ENCODE measurements around the gene ATP5MK.

Gene ATP5MK

DNA sequence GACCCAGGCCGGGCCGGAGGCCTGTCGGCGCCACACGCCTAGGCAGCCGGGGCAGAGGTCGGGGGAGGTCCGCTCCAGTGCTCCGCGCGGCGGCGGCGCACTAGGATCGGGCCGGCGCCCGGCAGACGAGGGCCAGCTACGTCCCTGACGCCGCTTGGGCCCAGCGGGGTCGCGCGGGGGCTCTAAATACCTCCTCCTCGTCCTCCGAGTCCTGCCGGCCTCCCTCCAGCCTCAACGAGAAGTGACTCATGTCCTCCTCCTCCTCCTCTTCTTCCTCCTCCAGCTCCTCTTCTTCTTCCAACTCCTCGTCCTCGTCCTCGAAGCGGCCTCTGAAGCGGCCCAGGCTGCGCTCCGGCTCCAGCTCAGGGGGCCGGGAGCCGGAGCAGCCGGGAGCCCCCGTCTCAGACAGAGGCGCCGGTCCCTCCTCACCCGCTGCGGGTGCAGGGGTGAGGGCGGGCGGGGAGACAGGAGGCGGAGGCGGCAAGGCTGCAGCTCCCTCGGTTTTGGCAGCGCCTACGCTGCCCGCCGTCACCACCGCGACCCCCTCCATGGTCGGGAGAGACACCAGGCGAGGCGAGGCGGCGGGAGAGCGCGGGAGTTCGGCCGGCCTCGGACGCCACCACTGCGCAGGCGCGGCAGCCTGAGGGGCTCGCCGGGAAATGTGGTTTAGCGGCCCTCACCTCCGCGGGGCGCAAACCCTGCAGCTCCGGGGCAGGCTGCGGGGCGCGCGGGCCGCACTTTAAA lies 45.6 kb downstream of the ATP5MK start, which contains the start of gene PCGF6 (continued):
- TF ChIP-seq ZNF837 (tag by site-specific recombination; IDR thresholded peaks at IDR 0.05) (no peak), ZNF335 (tag by site-specific recombination; conservative IDR thresholded peaks at IDR 0.05) (peak; percentile 63), ZNF214 (tag by site-specific recombination; IDR thresholded peaks at IDR 0.05; ENCODE audit: borderline replicate concordance) (no peak), GLI4 (tag by site-specific recombination; IDR thresholded peaks at IDR 0.05) (0 out of 2 replicates have a peak, but pooled peaks have one; percentile 49), ZNF121 (tag by site-specific recombination; IDR thresholded peaks at IDR 0.05) (no peak), ZSCAN23 (tag by site-specific recombination; IDR thresholded peaks at IDR 0.05) (peak; percentile 41; the same call in 1 of the 2 replicates), ZBTB8A (tag by site-specific recombination; IDR thresholded peaks at IDR 0.05) (peak; percentile 42; the same call in 1 of the 2 replicates), ZNF777 (tag by site-specific recombination; IDR thresholded peaks at IDR 0.05; ENCODE audit: borderline replicate concordance) (peak; percentile 55; the same call in 1 of the 2 replicates), ZBTB7A (tag by site-specific recombination; IDR thresholded peaks at IDR 0.05; ENCODE audit: low read depth) (peak; percentile 65; the same call in 1 of the 2 replicates), ZNF221 (tag by site-specific recombination; IDR thresholded peaks at IDR 0.05; ENCODE audit: borderline replicate concordance) (no peak)
- TF ChIP-seq, protein P1, sequence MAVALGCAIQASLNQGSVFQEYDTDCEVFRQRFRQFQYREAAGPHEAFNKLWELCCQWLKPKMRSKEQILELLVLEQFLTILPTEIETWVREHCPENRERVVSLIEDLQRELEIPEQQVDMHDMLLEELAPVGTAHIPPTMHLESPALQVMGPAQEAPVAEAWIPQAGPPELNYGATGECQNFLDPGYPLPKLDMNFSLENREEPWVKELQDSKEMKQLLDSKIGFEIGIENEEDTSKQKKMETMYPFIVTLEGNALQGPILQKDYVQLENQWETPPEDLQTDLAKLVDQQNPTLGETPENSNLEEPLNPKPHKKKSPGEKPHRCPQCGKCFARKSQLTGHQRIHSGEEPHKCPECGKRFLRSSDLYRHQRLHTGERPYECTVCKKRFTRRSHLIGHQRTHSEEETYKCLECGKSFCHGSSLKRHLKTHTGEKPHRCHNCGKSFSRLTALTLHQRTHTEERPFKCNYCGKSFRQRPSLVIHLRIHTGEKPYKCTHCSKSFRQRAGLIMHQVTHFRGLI (tag by site-specific recombination; IDR thresholded peaks at IDR 0.05), result peak; percentile 28
- TF ChIP-seq, protein P2, sequence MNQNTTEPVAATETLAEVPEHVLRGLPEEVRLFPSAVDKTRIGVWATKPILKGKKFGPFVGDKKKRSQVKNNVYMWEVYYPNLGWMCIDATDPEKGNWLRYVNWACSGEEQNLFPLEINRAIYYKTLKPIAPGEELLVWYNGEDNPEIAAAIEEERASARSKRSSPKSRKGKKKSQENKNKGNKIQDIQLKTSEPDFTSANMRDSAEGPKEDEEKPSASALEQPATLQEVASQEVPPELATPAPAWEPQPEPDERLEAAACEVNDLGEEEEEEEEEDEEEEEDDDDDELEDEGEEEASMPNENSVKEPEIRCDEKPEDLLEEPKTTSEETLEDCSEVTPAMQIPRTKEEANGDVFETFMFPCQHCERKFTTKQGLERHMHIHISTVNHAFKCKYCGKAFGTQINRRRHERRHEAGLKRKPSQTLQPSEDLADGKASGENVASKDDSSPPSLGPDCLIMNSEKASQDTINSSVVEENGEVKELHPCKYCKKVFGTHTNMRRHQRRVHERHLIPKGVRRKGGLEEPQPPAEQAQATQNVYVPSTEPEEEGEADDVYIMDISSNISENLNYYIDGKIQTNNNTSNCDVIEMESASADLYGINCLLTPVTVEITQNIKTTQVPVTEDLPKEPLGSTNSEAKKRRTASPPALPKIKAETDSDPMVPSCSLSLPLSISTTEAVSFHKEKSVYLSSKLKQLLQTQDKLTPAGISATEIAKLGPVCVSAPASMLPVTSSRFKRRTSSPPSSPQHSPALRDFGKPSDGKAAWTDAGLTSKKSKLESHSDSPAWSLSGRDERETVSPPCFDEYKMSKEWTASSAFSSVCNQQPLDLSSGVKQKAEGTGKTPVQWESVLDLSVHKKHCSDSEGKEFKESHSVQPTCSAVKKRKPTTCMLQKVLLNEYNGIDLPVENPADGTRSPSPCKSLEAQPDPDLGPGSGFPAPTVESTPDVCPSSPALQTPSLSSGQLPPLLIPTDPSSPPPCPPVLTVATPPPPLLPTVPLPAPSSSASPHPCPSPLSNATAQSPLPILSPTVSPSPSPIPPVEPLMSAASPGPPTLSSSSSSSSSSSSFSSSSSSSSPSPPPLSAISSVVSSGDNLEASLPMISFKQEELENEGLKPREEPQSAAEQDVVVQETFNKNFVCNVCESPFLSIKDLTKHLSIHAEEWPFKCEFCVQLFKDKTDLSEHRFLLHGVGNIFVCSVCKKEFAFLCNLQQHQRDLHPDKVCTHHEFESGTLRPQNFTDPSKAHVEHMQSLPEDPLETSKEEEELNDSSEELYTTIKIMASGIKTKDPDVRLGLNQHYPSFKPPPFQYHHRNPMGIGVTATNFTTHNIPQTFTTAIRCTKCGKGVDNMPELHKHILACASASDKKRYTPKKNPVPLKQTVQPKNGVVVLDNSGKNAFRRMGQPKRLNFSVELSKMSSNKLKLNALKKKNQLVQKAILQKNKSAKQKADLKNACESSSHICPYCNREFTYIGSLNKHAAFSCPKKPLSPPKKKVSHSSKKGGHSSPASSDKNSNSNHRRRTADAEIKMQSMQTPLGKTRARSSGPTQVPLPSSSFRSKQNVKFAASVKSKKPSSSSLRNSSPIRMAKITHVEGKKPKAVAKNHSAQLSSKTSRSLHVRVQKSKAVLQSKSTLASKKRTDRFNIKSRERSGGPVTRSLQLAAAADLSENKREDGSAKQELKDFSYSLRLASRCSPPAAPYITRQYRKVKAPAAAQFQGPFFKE (tag by site-specific recombination; IDR thresholded peaks at IDR 0.05; ENCODE audit: borderline replicate concordance), result no peak
- TF ChIP-seq, protein P3, sequence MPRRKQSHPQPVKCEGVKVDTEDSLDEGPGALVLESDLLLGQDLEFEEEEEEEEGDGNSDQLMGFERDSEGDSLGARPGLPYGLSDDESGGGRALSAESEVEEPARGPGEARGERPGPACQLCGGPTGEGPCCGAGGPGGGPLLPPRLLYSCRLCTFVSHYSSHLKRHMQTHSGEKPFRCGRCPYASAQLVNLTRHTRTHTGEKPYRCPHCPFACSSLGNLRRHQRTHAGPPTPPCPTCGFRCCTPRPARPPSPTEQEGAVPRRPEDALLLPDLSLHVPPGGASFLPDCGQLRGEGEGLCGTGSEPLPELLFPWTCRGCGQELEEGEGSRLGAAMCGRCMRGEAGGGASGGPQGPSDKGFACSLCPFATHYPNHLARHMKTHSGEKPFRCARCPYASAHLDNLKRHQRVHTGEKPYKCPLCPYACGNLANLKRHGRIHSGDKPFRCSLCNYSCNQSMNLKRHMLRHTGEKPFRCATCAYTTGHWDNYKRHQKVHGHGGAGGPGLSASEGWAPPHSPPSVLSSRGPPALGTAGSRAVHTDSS (tag by site-specific recombination; IDR thresholded peaks at IDR 0.05), result peak; percentile 93
- TF ChIP-seq, protein P4, sequence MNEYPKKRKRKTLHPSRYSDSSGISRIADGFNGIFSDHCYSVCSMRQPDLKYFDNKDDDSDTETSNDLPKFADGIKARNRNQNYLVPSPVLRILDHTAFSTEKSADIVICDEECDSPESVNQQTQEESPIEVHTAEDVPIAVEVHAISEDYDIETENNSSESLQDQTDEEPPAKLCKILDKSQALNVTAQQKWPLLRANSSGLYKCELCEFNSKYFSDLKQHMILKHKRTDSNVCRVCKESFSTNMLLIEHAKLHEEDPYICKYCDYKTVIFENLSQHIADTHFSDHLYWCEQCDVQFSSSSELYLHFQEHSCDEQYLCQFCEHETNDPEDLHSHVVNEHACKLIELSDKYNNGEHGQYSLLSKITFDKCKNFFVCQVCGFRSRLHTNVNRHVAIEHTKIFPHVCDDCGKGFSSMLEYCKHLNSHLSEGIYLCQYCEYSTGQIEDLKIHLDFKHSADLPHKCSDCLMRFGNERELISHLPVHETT (tag by site-specific recombination; IDR thresholded peaks at IDR 0.05), result no peak
- TF ChIP-seq, protein P5, sequence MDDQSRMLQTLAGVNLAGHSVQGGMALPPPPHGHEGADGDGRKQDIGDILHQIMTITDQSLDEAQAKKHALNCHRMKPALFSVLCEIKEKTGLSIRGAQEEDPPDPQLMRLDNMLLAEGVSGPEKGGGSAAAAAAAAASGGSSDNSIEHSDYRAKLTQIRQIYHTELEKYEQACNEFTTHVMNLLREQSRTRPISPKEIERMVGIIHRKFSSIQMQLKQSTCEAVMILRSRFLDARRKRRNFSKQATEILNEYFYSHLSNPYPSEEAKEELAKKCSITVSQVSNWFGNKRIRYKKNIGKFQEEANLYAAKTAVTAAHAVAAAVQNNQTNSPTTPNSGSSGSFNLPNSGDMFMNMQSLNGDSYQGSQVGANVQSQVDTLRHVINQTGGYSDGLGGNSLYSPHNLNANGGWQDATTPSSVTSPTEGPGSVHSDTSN (CRISPR knock-in tag; IDR thresholded peaks at IDR 0.05), result peak; percentile 68; the same call in 1 of the 2 replicates
- TF ChIP-seq, protein P6, sequence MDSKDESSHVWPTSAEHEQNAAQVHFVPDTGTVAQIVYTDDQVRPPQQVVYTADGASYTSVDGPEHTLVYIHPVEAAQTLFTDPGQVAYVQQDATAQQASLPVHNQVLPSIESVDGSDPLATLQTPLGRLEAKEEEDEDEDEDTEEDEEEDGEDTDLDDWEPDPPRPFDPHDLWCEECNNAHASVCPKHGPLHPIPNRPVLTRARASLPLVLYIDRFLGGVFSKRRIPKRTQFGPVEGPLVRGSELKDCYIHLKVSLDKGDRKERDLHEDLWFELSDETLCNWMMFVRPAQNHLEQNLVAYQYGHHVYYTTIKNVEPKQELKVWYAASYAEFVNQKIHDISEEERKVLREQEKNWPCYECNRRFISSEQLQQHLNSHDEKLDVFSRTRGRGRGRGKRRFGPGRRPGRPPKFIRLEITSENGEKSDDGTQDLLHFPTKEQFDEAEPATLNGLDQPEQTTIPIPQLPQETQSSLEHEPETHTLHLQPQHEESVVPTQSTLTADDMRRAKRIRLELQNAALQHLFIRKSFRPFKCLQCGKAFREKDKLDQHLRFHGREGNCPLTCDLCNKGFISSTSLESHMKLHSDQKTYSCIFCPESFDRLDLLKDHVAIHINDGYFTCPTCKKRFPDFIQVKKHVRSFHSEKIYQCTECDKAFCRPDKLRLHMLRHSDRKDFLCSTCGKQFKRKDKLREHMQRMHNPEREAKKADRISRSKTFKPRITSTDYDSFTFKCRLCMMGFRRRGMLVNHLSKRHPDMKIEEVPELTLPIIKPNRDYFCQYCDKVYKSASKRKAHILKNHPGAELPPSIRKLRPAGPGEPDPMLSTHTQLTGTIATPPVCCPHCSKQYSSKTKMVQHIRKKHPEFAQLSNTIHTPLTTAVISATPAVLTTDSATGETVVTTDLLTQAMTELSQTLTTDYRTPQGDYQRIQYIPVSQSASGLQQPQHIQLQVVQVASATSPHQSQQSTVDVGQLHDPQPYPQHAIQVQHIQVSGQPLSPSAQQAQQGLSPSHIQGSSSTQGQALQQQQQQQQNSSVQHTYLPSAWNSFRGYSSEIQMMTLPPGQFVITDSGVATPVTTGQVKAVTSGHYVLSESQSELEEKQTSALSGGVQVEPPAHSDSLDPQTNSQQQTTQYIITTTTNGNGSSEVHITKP (tag by site-specific recombination; IDR thresholded peaks at IDR 0.05), result peak; percentile 38; the same call in 1 of the 2 replicates
- TF ChIP-seq, protein P7, sequence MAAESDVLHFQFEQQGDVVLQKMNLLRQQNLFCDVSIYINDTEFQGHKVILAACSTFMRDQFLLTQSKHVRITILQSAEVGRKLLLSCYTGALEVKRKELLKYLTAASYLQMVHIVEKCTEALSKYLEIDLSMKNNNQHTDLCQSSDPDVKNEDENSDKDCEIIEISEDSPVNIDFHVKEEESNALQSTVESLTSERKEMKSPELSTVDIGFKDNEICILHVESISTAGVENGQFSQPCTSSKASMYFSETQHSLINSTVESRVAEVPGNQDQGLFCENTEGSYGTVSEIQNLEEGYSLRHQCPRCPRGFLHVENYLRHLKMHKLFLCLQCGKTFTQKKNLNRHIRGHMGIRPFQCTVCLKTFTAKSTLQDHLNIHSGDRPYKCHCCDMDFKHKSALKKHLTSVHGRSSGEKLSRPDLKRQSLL (tag by site-specific recombination; IDR thresholded peaks at IDR 0.05), result peak; percentile 53; the same call in 1 of the 2 replicates
- TF ChIP-seq, protein P8, sequence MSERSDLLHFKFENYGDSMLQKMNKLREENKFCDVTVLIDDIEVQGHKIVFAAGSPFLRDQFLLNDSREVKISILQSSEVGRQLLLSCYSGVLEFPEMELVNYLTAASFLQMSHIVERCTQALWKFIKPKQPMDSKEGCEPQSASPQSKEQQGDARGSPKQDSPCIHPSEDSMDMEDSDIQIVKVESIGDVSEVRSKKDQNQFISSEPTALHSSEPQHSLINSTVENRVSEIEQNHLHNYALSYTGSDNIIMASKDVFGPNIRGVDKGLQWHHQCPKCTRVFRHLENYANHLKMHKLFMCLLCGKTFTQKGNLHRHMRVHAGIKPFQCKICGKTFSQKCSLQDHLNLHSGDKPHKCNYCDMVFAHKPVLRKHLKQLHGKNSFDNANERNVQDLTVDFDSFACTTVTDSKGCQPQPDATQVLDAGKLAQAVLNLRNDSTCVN (tag by site-specific recombination; optimal IDR thresholded peaks at IDR 0.05), result peak; percentile 86

All from HEK293 (cell line).